Trophoblast cell (in vitro differentiated cells and primary cell): Measurements from ENCODE around the gene SIGLEC1.

Source experiments
- DNase-seq, 2 donors: peaks; one replicate each; pipeline ENCODE4 v3.0.0-alpha.2; 2016
- H2AFZ ChIP-seq: 2 replicates; pipeline ENCODE4 v1.6.1; 2013; ENCODE audit warnings: low read length, moderate library complexity, mild to moderate bottlenecking; ENCODE audit not compliant: insufficient read depth, poor library complexity
- H2AK5ac ChIP-seq: 2 replicates; pipeline ENCODE4 v1.6.1; 2013; ENCODE audit warnings: mild to moderate bottlenecking, low read length
- H2BK120ac ChIP-seq: 2 replicates; pipeline ENCODE4 v1.6.1; 2013; ENCODE audit warnings: low read length, mild to moderate bottlenecking, moderate library complexity; ENCODE audit not compliant: insufficient read depth, poor library complexity
- H2BK12ac ChIP-seq: 2 replicates; pipeline ENCODE4 v1.6.1; 2013; ENCODE audit warnings: mild to moderate bottlenecking, low read length, moderate library complexity
- H2BK5ac ChIP-seq: 2 replicates; pipeline ENCODE4 v1.6.1; 2013; ENCODE audit warnings: low read length, low read depth, moderate library complexity, mild to moderate bottlenecking; ENCODE audit not compliant: poor library complexity
- H3K14ac ChIP-seq: 2 replicates; pipeline ENCODE4 v1.6.1; 2013; ENCODE audit warnings: mild to moderate bottlenecking, low read length
- H3K18ac ChIP-seq: 2 replicates; pipeline ENCODE4 v1.6.1; 2013; ENCODE audit warnings: mild to moderate bottlenecking, low read length
- H3K23ac ChIP-seq: 2 replicates; pipeline ENCODE4 v1.6.1; 2013; ENCODE audit warnings: low read length
- H3K27ac ChIP-seq: 2 replicates; pipeline ENCODE4 v1.5.1; 2013; ENCODE audit warnings: low read depth, mild to moderate bottlenecking, inconsistent platforms, low read length, moderate library complexity
- H3K27me3 ChIP-seq: 2 replicates; pipeline ENCODE4 v1.6.1; 2013; ENCODE audit warnings: inconsistent platforms, mild to moderate bottlenecking, low read length, moderate library complexity; ENCODE audit not compliant: insufficient read depth
- H3K36me3 ChIP-seq, 2 experiments: 1 replicate in 1 of 2; 2 replicates in 1 of 2; pipeline ENCODE4 v1.6.1; 2013; ENCODE audit warnings: low read length in 2 of 2, mild to moderate bottlenecking in 2 of 2, moderate library complexity in 1 of 2; ENCODE audit not compliant: insufficient read depth in 2 of 2, control insufficient read depth in 1 of 2
- H3K4ac ChIP-seq: 2 replicates; pipeline ENCODE4 v1.6.1; 2013; ENCODE audit warnings: low read depth, mild to moderate bottlenecking, low read length, moderate library complexity
- H3K4me1 ChIP-seq, 2 experiments: 1 replicate in 1 of 2; 2 replicates in 1 of 2; pipeline ENCODE4 v1.6.1; 2013; ENCODE audit warnings: low read length in 2 of 2, mild to moderate bottlenecking in 2 of 2, moderate library complexity in 1 of 2; ENCODE audit not compliant: insufficient read depth in 2 of 2, control insufficient read depth in 1 of 2
- H3K4me2 ChIP-seq: 2 replicates; pipeline ENCODE4 v1.6.1; 2013; ENCODE audit warnings: inconsistent platforms, mild to moderate bottlenecking, low read length, moderate library complexity
- H3K4me3 ChIP-seq: 2 replicates; pipeline ENCODE4 v1.5.1; 2013; ENCODE audit warnings: mild to moderate bottlenecking, low read depth, low read length, inconsistent platforms
- H3K79me1 ChIP-seq: one replicate; pipeline ENCODE4 v1.6.1; 2013; ENCODE audit warnings: low read length
- H3K79me2 ChIP-seq: 2 replicates; pipeline ENCODE4 v1.6.1; 2013; ENCODE audit warnings: low read length, mild to moderate bottlenecking; ENCODE audit not compliant: control insufficient read depth, insufficient read depth, poor library complexity
- H3K9ac ChIP-seq: 2 replicates; pipeline ENCODE4 v1.6.1; 2013; ENCODE audit warnings: mild to moderate bottlenecking, low read length
- H3K9me3 ChIP-seq: 2 replicates; pipeline ENCODE4 v1.6.1; 2013; ENCODE audit warnings: low read depth, mild to moderate bottlenecking, control low read depth, inconsistent platforms, low read length; ENCODE audit not compliant: insufficient read depth
- H4K12ac ChIP-seq: 2 replicates; pipeline ENCODE4 v1.6.1; 2013; ENCODE audit warnings: low read depth, mild to moderate bottlenecking, low read length, moderate library complexity
- H4K8ac ChIP-seq: 2 replicates; pipeline ENCODE4 v1.6.1; 2013; ENCODE audit warnings: low read depth, mild to moderate bottlenecking, low read length, moderate library complexity
- H4K91ac ChIP-seq: one replicate; pipeline ENCODE4 v1.6.1; 2013; ENCODE audit warnings: low read depth, mild to moderate bottlenecking, low read length, moderate library complexity
- WGBS: extraction: QIAGEN DNeasy Blood & Tissue Kit; methylation state at CpG from one replicate; pipeline ENCODE4 v1.1.7; 2013; ENCODE audit warnings: missing lambda C conversion rate; ENCODE audit not compliant: insufficient read length, insufficient coverage; ENCODE audit errors: extremely low coverage; 5-methylcytosine and 5-hydroxymethylcytosine counted together

The SIGLEC1 gene

GRCh38 chr20:3734111-3734843 is 21.9 kb upstream of the SIGLEC1 start:
- H4K91ac ChIP-seq, result no peak overlapping the region
- no peak overlapping the region for H3K9ac ChIP-seq
- H3K79me1 ChIP-seq, result no peaks in the 10 kb centered on the region
- no peak overlapping the region for H4K8ac ChIP-seq
- no peak overlapping the region for H2BK120ac ChIP-seq
- no peak overlapping the region for H3K4me2 ChIP-seq
- no peak overlapping the region for H3K4ac ChIP-seq
- no peak overlapping the region for H2AK5ac ChIP-seq
- H2BK12ac ChIP-seq, result no peak overlapping the region
- DNase-seq, result no peak
- WGBS, result no CpG with 5 or more reads among the region's 12 CpGs
- no peak overlapping the region for H2AFZ ChIP-seq
- no peak overlapping the region for H4K12ac ChIP-seq
- no peaks in the 10 kb centered on the region for H3K79me2 ChIP-seq
- no peak overlapping the region for H3K18ac ChIP-seq
- H3K14ac ChIP-seq, result no peak overlapping the region
- H3K4me1 ChIP-seq, result no peaks in the 10 kb centered on the region
- no peak overlapping the region for H3K27ac ChIP-seq
- H3K27me3 ChIP-seq, result peaks cover 10% of the 10 kb centered on the region
- H3K9me3 ChIP-seq, result peaks cover 3% of the 10 kb centered on the region
- H2BK5ac ChIP-seq, result no peak overlapping the region
- H3K4me3 ChIP-seq, result no peak overlapping the region
- no peak overlapping the region for H3K23ac ChIP-seq
- no peaks in the 10 kb centered on the region for H3K36me3 ChIP-seq

GRCh38 chr20:3733119-3733995 is 21.0 kb upstream of the SIGLEC1 start:
- Histone ChIP-seq H3K79me2 (no peaks in the 10 kb centered on the region), H3K14ac (no peak overlapping the region), H3K23ac (no peak overlapping the region), H3K27me3 (peaks cover 10% of the 10 kb centered on the region), H3K9me3 (peaks cover 3% of the 10 kb centered on the region), H2BK5ac (no peak overlapping the region), H3K9ac (no peak overlapping the region), H2BK12ac (no peak overlapping the region), H2BK120ac (no peak overlapping the region), H3K4ac (no peak overlapping the region), H3K4me2 (no peak overlapping the region), H3K4me3 (no peak overlapping the region), H3K18ac (no peak overlapping the region), H2AFZ (no peak overlapping the region), H3K79me1 (no peaks in the 10 kb centered on the region), H4K91ac (no peak overlapping the region), H3K4me1 (peaks cover 0 to 2% of the 10 kb centered on the region in 2 experiments), H4K12ac (no peak overlapping the region), H4K8ac (no peak overlapping the region), H3K36me3 (no peaks in the 10 kb centered on the region), H2AK5ac (no peak overlapping the region), H3K27ac (no peak overlapping the region)
- WGBS, result no CpG with 5 or more reads among the region's 20 CpGs
- no peak for DNase-seq

GRCh38 chr20:3732327-3733118 is 20.1 kb upstream of the SIGLEC1 start, which contains the start of gene HSPA12B:
Gene HSPA12B, plus strand, starts transcription at chr20:3732685. Its CDS starts 5,990 bp downstream, at chr20:3738675.
- Histone ChIP-seq H2BK5ac (no peak within 1 kb of the TSS), H3K9ac (no peak within 1 kb of the TSS), H3K14ac (no peak within 1 kb of the TSS), H3K4ac (no peak within 1 kb of the TSS), H2AK5ac (no peak within 1 kb of the TSS), H3K79me2 (no peaks in the 10 kb centered on the region), H3K4me2 (peak within 1 kb of the TSS; percentile 18), H4K12ac (no peak within 1 kb of the TSS), H3K36me3 (no peaks in the 10 kb centered on the region), H3K27ac (no peak within 1 kb of the TSS), H2BK120ac (no peak within 1 kb of the TSS), H3K4me3 (no peak within 1 kb of the TSS), H3K9me3 (peaks cover 3% of the 10 kb centered on the region), H3K4me1 (peaks cover 2 to 3% of the 10 kb centered on the region in 2 experiments), H3K27me3 (peaks cover 10% of the 10 kb centered on the region), H3K79me1 (no peaks in the 10 kb centered on the region), H3K18ac (no peak within 1 kb of the TSS), H2AFZ (no peak within 1 kb of the TSS), H2BK12ac (no peak within 1 kb of the TSS), H3K23ac (no peak within 1 kb of the TSS), H4K8ac (peak within 1 kb of the TSS; percentile 4), H4K91ac (no peak within 1 kb of the TSS)
- DNase-seq, result no peak
- WGBS, result no CpG with 5 or more reads among the region's 67 CpGs

- WGBS, result no CpG with 5 or more reads among the region's 16 CpGs
- no peak overlapping the region for H3K4me3 ChIP-seq
- H3K27ac ChIP-seq, result no peak overlapping the region
- H2BK12ac ChIP-seq, result no peak overlapping the region
- no peak overlapping the region for H2BK5ac ChIP-seq
- H4K91ac ChIP-seq, result no peak overlapping the region
- H3K4me1 ChIP-seq, result peaks cover 2 to 3% of the 10 kb centered on the region in 2 experiments
- no peaks in the 10 kb centered on the region for H3K79me1 ChIP-seq
- no peak overlapping the region for H2AFZ ChIP-seq
- peaks cover 10% of the 10 kb centered on the region for H3K27me3 ChIP-seq
- no peak overlapping the region for H3K4ac ChIP-seq
- no peak overlapping the region for H2AK5ac ChIP-seq
- H4K8ac ChIP-seq, result no peak overlapping the region
- H3K79me2 ChIP-seq, result no peaks in the 10 kb centered on the region
- peaks cover 3% of the 10 kb centered on the region for H3K9me3 ChIP-seq
- no peak overlapping the region for H3K18ac ChIP-seq
- H3K9ac ChIP-seq, result no peak overlapping the region
- no peak overlapping the region for H3K4me2 ChIP-seq
- no peaks in the 10 kb centered on the region for H3K36me3 ChIP-seq
- no peak for DNase-seq
- no peak overlapping the region for H2BK120ac ChIP-seq
- H3K14ac ChIP-seq, result no peak overlapping the region
- H3K23ac ChIP-seq, result no peak overlapping the region
- no peak overlapping the region for H4K12ac ChIP-seq
Measured at GRCh38 chr20:3731944-3732326, 19.5 kb upstream of the SIGLEC1 start.
